Spinal cord (tissue), 10 donors: Measurements from ENCODE around the gene RPL27. TPM values are rescaled to one million over a fixed set of nuclear protein-coding genes. Genes with fewer than 3 reads are reported as not detected.
A peak's percentile ranks its signal among the peaks of the same experiment; 100 is the strongest.
"Not testable (repeated sequence)": the region's sequence is repeated elsewhere in the genome, so short reads cannot be mapped to it uniquely, and the experiment has no call there.

Source experiments
- DNase-seq, 6 donors: peaks; one replicate each; pipeline versions ENCODE4 v3.0.0 to v3.0.0-alpha.2; 2013 to 2015; ENCODE audit warnings: low spot score in 6 of 6, low read depth in 4 of 6
- H3K27ac ChIP-seq: one replicate; pipeline ENCODE4 v1.5.1; 2013; ENCODE audit warnings: low read depth, low read length, control low read depth
- H3K27me3 ChIP-seq: one replicate; pipeline ENCODE4 v1.6.1; 2013; ENCODE audit warnings: low read length; ENCODE audit not compliant: control insufficient read depth, insufficient read depth
- H3K36me3 ChIP-seq: one replicate; pipeline ENCODE4 v1.6.1; 2013; ENCODE audit warnings: low read length; ENCODE audit not compliant: control insufficient read depth, insufficient read depth
- H3K4me1 ChIP-seq: one replicate; pipeline ENCODE4 v1.6.1; 2013; ENCODE audit warnings: low read length; ENCODE audit not compliant: control insufficient read depth, insufficient read depth
- H3K4me3 ChIP-seq: one replicate; pipeline ENCODE4 v1.5.1; 2013; ENCODE audit warnings: low read depth, low read length, control low read depth
- H3K9me3 ChIP-seq: one replicate; pipeline ENCODE4 v1.6.1; 2013; ENCODE audit warnings: low read length; ENCODE audit not compliant: control insufficient read depth, insufficient read depth
- WGBS: methylation state at CpG from one replicate; pipeline ENCODE4 v1.1.5; 2013; ENCODE audit warnings: missing lambda C conversion rate; ENCODE audit not compliant: insufficient coverage; 5-methylcytosine and 5-hydroxymethylcytosine counted together
- polyA plus RNA-seq, 2 donors: library from polyadenylated mRNA; unstranded; fragments of 120-200 nt; gene quantifications; one replicate each; pipeline ENCODE4 v1.2.1, GENCODE V29; 2013; ENCODE audit not compliant: insufficient read length in 2 of 2
- total RNA-seq, 2 donors: library from RNA; depleted of rRNA in 1 of 2; stranded (reverse); fragments of 120-200 nt in 1 of 2; fragments of >200 nt in 1 of 2; gene quantifications; one replicate each; pipeline versions ENCODE4 v1.2.3 to v1.2.4, GENCODE V29; 2013 to 2014
- donor health status: healthy.

The RPL27 gene
- total and polyA plus RNA-seq, 4 donors, result 670 to 1,375 (median 971) TPM

DNA sequence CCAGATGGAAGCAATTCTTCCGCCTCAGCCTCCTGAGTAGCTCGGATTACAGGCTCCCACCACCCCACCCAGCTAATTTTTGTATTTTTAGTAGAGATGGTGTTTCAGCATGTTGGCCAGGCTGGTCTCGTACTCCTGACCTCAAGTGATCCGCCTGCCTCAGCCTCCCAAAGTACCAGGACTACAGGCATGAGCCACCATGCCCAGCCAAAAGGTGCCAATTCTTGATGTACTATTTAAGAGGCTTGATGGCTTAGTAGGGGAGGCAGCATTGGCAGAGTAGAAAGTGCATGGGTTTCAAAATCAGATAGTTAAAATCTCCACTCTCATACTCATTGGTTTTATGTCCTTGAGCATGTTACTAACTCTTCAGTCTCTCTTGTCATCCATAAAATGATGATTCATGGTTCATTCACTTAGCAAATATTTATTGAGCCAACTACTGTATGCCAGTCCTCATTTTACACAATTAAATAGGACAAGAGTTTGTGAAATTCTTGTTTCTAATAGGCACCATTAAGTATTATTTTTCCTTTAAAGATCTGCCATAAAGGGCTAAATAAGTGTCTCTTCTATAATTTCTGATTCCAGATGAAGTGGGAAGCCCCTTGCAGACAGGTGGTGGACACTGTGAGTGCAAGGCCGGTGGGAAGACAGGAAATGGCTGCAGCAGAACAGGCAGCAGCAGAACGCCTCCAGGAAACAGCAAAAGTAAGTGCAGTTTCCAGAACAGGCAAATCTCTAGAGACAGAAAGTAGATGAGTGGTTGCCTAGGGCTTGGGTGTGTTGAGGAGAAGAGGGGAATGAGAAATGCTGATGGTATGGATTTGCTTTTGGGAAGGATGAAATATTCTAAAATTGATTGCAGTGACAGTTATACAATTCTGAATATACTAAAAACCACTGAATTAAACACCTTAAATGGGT is 8.2 kb upstream of the RPL27 start:
- no peak overlapping the region for H3K27ac ChIP-seq
- H3K4me3 ChIP-seq, result no peak overlapping the region
- no peaks in the 10 kb centered on the region for H3K27me3 ChIP-seq
- peaks cover 70% of the 10 kb centered on the region for H3K36me3 ChIP-seq
- no peak for DNase-seq
- WGBS, result 95% methylated on average over 2 of the region's 6 CpGs
- H3K4me1 ChIP-seq, result no peaks in the 10 kb centered on the region
- H3K9me3 ChIP-seq, result no peaks in the 10 kb centered on the region

DNA sequence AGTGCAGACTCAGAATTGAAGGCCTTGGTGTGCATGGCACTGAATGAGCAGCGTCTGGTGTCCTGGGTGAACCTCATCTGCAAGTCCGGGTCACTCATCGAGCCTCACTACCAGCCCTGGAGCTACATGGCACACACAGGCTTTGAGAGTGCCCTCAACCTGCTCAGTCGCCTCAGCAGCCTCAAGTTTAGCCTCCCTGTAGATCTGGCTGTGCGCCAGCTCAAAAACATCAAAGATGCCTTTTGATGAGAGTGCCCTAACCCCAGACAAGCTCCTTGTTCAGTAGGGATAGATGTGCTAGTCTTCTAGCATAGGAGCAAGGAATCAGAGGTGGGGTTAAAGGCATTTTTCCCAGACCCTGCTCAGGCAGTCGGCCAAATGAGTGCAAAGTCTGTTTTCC is 6.7 kb upstream of the RPL27 start:
- no peak for DNase-seq
- Histone ChIP-seq H3K9me3 (no peaks in the 10 kb centered on the region), H3K27me3 (no peaks in the 10 kb centered on the region), H3K4me3 (no peak overlapping the region), H3K36me3 (peaks cover 60% of the 10 kb centered on the region), H3K27ac (no peak overlapping the region), H3K4me1 (no peaks in the 10 kb centered on the region)
- WGBS, result 98% methylated on average over 6 of the region's 6 CpGs

DNA sequence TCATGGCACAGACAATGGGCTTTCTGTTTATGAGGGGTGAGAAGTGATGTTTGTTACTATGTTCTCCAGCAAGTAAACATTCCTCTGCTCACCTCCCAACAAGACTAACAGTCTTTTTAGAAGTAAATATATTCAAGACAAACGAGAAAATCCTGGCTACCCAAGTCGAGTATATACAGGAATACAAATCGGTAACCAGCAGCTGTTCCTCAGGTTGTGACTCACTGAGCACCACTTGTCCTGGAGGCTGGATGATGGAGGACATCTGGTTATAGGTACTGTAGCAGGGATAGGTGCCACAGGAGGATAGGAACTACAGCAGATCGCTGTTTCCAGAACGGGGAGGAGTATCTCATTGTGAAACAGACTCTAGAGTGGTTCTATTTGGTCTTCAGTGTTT is 5.3 kb upstream of the RPL27 start:
- DNase-seq, result no peak
- H3K27me3 ChIP-seq, result no peaks in the 10 kb centered on the region
- WGBS, result 94% methylated on average over 4 of the region's 5 CpGs
- no peak overlapping the region for H3K27ac ChIP-seq
- no peaks in the 10 kb centered on the region for H3K4me1 ChIP-seq
- H3K9me3 ChIP-seq, result no peaks in the 10 kb centered on the region
- H3K4me3 ChIP-seq, result no peak overlapping the region
- H3K36me3 ChIP-seq, result peaks cover 47% of the 10 kb centered on the region

DNA sequence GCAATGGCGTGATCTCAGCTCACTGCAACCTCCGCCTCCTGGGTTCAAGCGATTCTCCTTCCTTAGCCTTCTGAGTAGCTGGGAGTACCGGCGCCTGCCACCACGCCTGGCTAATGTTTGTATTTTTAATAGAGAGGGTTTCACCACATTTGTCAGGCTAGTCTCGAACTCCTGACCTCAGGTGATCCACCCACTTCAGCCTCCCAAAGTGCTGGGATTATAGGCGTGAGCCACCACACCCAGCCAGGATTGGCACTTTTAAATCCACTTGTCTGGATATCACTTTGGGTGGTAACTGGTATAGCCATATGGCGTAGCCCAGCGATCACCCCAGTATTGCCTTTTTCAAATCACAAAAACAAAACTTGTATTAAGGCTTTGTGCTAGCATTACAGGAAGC is 4.3 kb upstream of the RPL27 start:
- H3K27ac ChIP-seq, H3K27me3 ChIP-seq, H3K4me3 ChIP-seq, H3K9me3 ChIP-seq, H3K4me1 ChIP-seq, DNase-seq: not testable (repeated sequence)
- WGBS, result 92% methylated on average over 2 of the region's 10 CpGs
- peaks cover 40% of the 10 kb centered on the region for H3K36me3 ChIP-seq

DNA sequence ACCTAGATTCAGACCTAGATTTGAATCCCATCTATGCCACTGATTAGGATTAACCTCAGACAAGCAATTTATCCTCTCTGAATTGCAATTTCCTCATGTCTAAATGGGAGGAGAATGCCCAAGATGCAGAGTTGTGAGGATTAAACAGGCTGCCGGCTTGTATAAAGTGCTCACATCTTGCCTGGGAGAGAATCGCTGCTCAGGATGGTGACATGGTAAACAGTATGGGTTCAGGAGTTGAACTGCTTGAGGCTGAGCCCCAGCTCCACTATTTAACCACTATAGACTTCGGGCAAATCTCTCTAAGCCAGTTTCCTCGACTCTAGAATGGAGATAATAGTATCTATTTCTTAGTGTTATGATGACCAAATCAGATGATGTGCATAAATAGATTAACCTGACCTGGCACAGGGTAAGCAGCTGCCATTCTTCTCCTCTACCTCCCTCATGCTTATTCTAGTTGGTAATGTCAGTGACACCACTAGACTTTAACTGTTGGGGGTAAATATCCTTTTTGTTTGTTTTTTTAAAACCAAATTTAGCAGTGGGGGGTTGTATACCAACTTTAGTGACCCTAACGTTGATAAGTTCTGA is 732 bp upstream of the RPL27 start:
- no peaks in the 10 kb centered on the region for H3K9me3 ChIP-seq
- no peak for DNase-seq
- WGBS, result 0% methylated on average over 1 of the region's 5 CpGs
- H3K4me1 ChIP-seq, result peaks cover 9% of the 10 kb centered on the region
- peak overlapping the region; percentile 80 for H3K27ac ChIP-seq
- no peaks in the 10 kb centered on the region for H3K27me3 ChIP-seq
- H3K4me3 ChIP-seq, result peak overlapping the region; percentile 22
- peaks cover 31% of the 10 kb centered on the region for H3K36me3 ChIP-seq

DNA sequence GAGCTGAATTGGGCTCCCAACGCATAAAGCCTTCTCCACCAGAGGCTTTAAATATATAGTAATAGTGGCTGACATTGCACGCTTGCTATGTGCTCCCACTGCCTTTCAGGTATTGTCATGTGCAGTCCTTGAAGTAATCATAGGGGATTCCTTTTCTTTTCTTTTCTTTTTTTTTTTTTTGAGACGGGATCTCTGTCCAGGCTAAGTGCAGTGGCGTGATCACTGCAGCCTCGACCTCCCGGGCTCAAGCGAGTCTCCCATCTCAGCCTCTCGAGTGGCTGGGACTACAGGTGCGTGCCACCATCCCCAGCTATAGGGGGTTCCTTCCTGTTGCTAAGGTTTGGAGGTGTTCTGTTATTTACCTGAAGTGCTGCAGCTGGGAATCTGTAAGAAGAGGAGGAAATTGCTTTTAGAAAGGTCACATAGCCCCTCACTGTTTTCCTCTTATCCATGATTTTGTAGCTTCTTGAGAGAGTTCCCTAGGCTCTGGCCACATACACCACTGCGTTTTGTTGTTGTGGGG is 845 bp downstream of the RPL27 start:
- Histone ChIP-seq H3K27me3 (no peaks in the 10 kb centered on the region), H3K4me3 (peak overlapping the region; percentile 82), H3K27ac (peak overlapping the region; percentile 95), H3K36me3 (peaks cover 40% of the 10 kb centered on the region), H3K9me3 (no peaks in the 10 kb centered on the region), H3K4me1 (peaks cover 9% of the 10 kb centered on the region)
- DNase-seq, result no peak
- 54% methylated on average over 5 of the region's 10 CpGs for WGBS

DNA sequence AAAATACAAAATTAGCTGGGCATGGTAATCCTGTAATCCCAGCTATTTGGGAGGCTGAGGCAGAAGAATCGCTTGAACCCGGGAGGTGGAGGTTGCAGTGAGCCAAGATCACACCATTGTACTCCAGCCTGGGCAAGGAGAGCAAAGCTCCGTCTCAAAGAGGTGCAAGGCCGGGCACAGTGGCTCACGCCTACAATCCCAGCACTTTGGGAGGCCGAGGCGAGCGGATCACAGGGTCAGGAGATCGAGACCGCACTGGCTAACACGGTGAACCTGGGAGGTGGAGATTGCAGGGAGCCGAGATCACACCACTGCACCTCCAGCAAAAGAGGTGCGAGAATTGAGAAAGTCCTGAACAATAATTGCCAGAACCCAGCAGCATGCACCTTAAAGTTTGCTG is 2.7 kb downstream of the RPL27 start:
- not testable (repeated sequence) for H3K9me3 ChIP-seq, H3K27me3 ChIP-seq, H3K4me3 ChIP-seq, H3K27ac ChIP-seq, H3K4me1 ChIP-seq, DNase-seq
- 98% methylated on average over 13 of the region's 13 CpGs for WGBS
- peaks cover 51% of the 10 kb centered on the region for H3K36me3 ChIP-seq

DNA sequence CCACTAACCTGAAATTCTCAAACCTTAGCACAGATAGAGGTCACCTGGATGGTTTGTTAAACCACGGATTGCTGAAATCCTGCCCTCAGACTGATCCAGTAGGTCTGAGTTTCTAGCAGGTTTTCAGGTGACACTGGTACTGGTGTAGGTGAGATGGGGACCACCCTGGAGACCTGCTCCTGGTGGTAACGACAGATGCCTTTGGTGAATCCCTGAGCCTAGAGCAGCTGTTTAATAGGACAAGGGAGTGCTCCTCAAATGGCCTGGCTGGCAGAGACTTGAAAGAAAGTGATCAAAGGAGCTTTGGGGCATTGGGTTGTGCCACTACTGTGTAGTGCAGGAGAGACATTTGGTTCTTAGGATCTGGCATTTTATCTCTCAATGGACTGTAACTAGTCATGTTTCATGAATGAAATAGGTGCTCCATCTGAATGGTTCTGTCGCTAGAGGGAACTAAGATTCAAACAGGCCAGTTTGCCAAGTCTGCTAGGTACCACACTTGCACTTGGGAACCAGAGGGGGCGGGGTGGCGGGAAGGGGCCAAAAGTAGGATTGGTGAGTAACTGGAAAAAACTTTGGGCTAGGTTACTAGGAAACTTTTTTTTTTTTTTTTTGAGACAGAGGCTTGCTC is 5.4 kb downstream of the RPL27 start:
- H3K9me3 ChIP-seq, result no peaks in the 10 kb centered on the region
- no peaks in the 10 kb centered on the region for H3K27me3 ChIP-seq
- no peak overlapping the region for H3K27ac ChIP-seq
- no peak for DNase-seq
- H3K36me3 ChIP-seq, result peaks cover 53% of the 10 kb centered on the region
- WGBS, result 81% methylated on average over 3 of the region's 5 CpGs
- H3K4me1 ChIP-seq, result peaks cover 15% of the 10 kb centered on the region
- no peak overlapping the region for H3K4me3 ChIP-seq

DNA sequence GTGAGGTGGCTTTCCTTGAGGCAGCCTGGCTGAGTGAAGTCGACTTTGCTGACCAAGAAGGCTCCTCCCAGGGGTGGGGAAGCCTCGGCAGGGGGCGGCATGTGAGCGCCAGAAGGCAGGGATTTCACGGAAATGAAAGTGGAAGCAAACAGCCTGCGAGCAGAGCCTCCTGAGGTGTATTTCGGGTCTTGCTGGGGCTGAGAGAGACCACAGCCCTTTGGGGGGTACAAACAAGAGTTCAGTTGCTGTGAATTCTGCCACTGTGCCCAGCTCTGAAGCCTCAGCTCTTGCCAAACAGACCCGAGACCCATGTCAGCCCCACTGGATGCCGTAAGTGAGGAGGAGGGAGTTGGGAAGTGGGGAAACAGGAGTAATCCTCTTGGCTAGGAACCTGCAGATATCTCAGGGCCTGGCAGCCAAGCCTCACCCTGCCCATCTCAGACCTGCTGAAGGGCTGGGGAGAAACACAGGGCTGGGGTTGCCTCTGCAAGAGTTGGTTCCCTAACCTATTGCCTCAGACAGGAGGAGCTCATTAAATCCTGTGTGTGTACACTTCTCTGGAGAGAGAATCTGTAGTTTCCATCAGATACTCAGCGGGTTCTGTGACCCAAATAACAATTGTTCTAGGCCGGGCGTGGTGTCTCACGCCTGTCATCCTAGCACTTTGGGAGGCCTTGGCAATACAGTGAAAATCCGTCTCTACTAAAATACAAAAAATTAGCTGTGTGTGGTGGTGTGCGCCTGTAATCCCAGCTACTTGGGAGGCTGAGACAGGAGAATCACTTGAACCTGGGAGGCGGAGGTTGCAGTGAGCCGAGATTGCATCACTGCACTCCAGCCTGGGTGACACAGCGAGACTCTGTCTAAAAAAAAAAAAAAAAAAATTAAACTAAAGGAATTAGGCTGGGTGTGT is 8.7 kb downstream of the RPL27 start, which contains the start of gene IFI35:
TSS of gene IFI35 (plus strand) at position 146 of the 913 bp plus-strand sequence. CDS start at position 310, 164 bp downstream.
- peak in 2 of 6 donors; percentile 66 to 81 for DNase-seq
- Histone ChIP-seq H3K4me1 (peaks cover 9% of the 10 kb centered on the region), H3K27ac (peak within 1 kb of the TSS; percentile 87), H3K27me3 (no peaks in the 10 kb centered on the region), H3K4me3 (peak within 1 kb of the TSS; percentile 61), H3K36me3 (peaks cover 38% of the 10 kb centered on the region), H3K9me3 (no peaks in the 10 kb centered on the region)
- 30% methylated on average over 9 of the region's 18 CpGs for WGBS
